ENCODE data around the gene LINGO4. TPM values are rescaled to one million over a fixed set of nuclear protein-coding genes. Genes with fewer than 3 reads are reported as not detected.

LINGO4 gene
- total RNA-seq, 1 experiment from 2014 or later: not detected

DNA sequence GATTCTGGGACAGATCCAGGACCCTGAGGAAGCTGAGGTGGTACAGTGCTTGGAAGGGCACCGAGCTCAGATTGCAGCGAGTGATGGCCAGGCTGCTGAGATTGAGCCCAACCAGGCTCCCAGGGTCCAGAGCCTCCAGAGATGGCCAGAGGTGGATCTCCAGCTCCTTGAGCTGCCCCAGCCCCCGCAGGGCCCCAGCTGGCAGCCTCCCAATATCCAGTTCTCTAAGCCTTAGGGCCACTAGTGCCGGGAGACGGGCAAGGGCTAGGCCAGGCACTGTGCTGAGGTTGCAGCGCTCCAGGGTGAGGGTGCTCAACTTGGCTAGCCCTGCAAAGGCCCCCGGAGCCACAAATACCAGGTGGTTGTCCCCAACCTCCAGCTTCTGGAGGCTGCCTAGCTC lies 3.4 kb downstream of the LINGO4 start:
- no TSS peak for BruUV-seq (replicated peaks)
- Mint-ChIP-seq H3K9me3 (ENCODE audit: unreplicated experiment) (no peaks in the 10 kb centered on the region), H3K27me3 (ENCODE audit: insufficient read depth, unreplicated experiment) (peaks cover 5% of the 10 kb centered on the region), H3K27ac (ENCODE audit: unreplicated experiment) (no peak overlapping the region), H3K36me3 (ENCODE audit: insufficient read depth, unreplicated experiment) (no peaks in the 10 kb centered on the region), H3K4me1 (ENCODE audit: low read depth, unreplicated experiment) (no peaks in the 10 kb centered on the region), H3K4me3 (ENCODE audit: unreplicated experiment) (no peak overlapping the region)
- H3K9me3 ChIP-seq: no peaks in the 10 kb centered on the region
- ChIA-PET POLR2A (no interaction called here), CTCF (interaction anchor here (0.6 kb wide), 1 partner anchor 118 kb away, joined by 3 read pairs; no protein-coding TSS in a partner anchor)
- no peak for TF ChIP-seq CTCF (IDR thresholded peaks at IDR 0.05; ENCODE audit: insufficient read depth in 1 of 2, low read depth in 1 of 2, low read length in 1 of 2, severe bottlenecking in 1 of 2, unreplicated experiment in 1 of 2)
- no peaks in the 10 kb centered on the region for H3K4me1 ChIP-seq
- H3K27me3 ChIP-seq (replicated peaks; ENCODE audit: control insufficient read depth, insufficient read depth, low read length): no peaks in the 10 kb centered on the region; the same call in 1 of the 2 replicates
- no peak overlapping the region for H3K4me3 ChIP-seq (ENCODE audit: low read depth, low read length)
- intact Hi-C loops (cut with micrococcal nuclease; ENCODE audit: unreplicated experiment): loop anchor here (5.0 kb wide), 1 partner anchor 50 kb away; the partner anchor contains the start of gene THEM5
- DNase-seq: no peak
- H3K36me3 ChIP-seq (ENCODE audit: control insufficient read depth, insufficient read depth, low read length): no peaks in the 10 kb centered on the region

GRCh38 chr1:151801310-151801820 lies 3.9 kb downstream of the LINGO4 start:
- CTCF ChIA-PET: interaction anchor here (0.6 kb wide), 1 partner anchor 118 kb away, joined by 3 read pairs; no protein-coding TSS in a partner anchor
- H3K36me3 Mint-ChIP-seq (ENCODE audit: insufficient read depth, unreplicated experiment): no peaks in the 10 kb centered on the region
- POLR2A ChIA-PET: no interaction called here

DNA sequence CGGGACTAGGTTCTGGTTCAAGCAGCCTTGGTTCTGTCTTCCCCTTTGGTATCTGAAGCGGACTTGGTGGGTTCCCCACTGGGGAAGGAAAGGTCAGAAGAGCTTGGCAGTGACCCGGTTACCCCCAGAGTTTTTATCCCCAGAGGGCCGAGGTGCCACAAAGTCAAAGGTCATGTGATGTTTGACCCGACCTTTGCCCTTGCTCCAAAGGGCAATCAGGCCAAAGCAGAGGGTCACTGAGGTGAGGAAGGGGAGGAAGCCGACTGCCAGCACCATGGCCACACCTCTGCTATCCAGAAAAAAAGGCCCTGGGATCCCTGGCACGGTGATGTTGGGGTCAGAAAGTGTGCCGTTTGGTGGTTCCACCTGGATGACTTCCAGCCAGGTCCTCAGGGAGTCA lies 4.4 kb downstream of the LINGO4 start:
- TF ChIP-seq CTCF (IDR thresholded peaks at IDR 0.05; ENCODE audit: insufficient read depth in 1 of 2, low read depth in 1 of 2, low read length in 1 of 2, severe bottlenecking in 1 of 2, unreplicated experiment in 1 of 2): no peak
- BruUV-seq (replicated peaks): no TSS peak
- ChIA-PET CTCF (no interaction called here), POLR2A (no interaction called here)
- no peaks in the 10 kb centered on the region for H3K9me3 Mint-ChIP-seq (ENCODE audit: unreplicated experiment)
- no peak overlapping the region for H3K4me3 Mint-ChIP-seq (ENCODE audit: unreplicated experiment)
- H3K27me3 ChIP-seq (replicated peaks; ENCODE audit: control insufficient read depth, insufficient read depth, low read length): no peaks in the 10 kb centered on the region; the same call in 1 of the 2 replicates
- H3K4me1 Mint-ChIP-seq (ENCODE audit: low read depth, unreplicated experiment): no peaks in the 10 kb centered on the region
- no peaks in the 10 kb centered on the region for H3K36me3 ChIP-seq (ENCODE audit: control insufficient read depth, insufficient read depth, low read length)
- intact Hi-C loops (cut with micrococcal nuclease; ENCODE audit: unreplicated experiment): loop anchor here (5.0 kb wide), 1 partner anchor 51 kb away; the partner anchor contains the start of gene THEM5
- no peak overlapping the region for H3K4me3 ChIP-seq (ENCODE audit: low read depth, low read length)
- H3K27me3 Mint-ChIP-seq (ENCODE audit: insufficient read depth, unreplicated experiment): peaks cover 2% of the 10 kb centered on the region
- H3K36me3 Mint-ChIP-seq (ENCODE audit: insufficient read depth, unreplicated experiment): no peaks in the 10 kb centered on the region
- H3K4me1 ChIP-seq: no peaks in the 10 kb centered on the region
- no peak for DNase-seq
- no peaks in the 10 kb centered on the region for H3K9me3 ChIP-seq
- no peak overlapping the region for H3K27ac Mint-ChIP-seq (ENCODE audit: unreplicated experiment)

More at GRCh38 chr1:151801310-151801820, 3.9 kb downstream of the LINGO4 start:
- no peak for TF ChIP-seq CTCF (IDR thresholded peaks at IDR 0.05; ENCODE audit: insufficient read depth in 1 of 2, low read depth in 1 of 2, low read length in 1 of 2, severe bottlenecking in 1 of 2, unreplicated experiment in 1 of 2)
- Mint-ChIP-seq H3K4me3 (ENCODE audit: unreplicated experiment) (no peak overlapping the region), H3K9me3 (ENCODE audit: unreplicated experiment) (no peaks in the 10 kb centered on the region), H3K27ac (ENCODE audit: unreplicated experiment) (no peak overlapping the region), H3K27me3 (ENCODE audit: insufficient read depth, unreplicated experiment) (peaks cover 5% of the 10 kb centered on the region), H3K4me1 (ENCODE audit: low read depth, unreplicated experiment) (no peaks in the 10 kb centered on the region)
- Histone ChIP-seq H3K4me3 (ENCODE audit: low read depth, low read length) (no peak overlapping the region), H3K27me3 (replicated peaks; ENCODE audit: control insufficient read depth, insufficient read depth, low read length) (no peaks in the 10 kb centered on the region; the same call in 1 of the 2 replicates), H3K36me3 (ENCODE audit: control insufficient read depth, insufficient read depth, low read length) (no peaks in the 10 kb centered on the region), H3K9me3 (no peaks in the 10 kb centered on the region), H3K4me1 (no peaks in the 10 kb centered on the region)
- intact Hi-C loops (cut with micrococcal nuclease; ENCODE audit: unreplicated experiment): loop anchor here (5.0 kb wide), 1 partner anchor 51 kb away; the partner anchor contains the start of gene THEM5
- BruUV-seq (replicated peaks): no TSS peak
- DNase-seq: no peak
